ENCODE data around the gene SLC35C1.

GRCh38 chr11:45827123-45827522, 22.2 kb downstream of the SLC35C1 start:
- TF ChIP-seq CTCF (conservative IDR thresholded peaks at IDR 0.05) (no peak), EZH2 (IDR thresholded peaks at IDR 0.05; ENCODE audit: low read depth) (no peak)
